ENCODE results near the gene IFI30. TPM values are rescaled to one million over a fixed set of nuclear protein-coding genes. Genes with fewer than 3 reads are reported as not detected.

Gene IFI30
- total and polyA plus RNA-seq, 2 experiments from 2014 or later, result 27.4 to 34.4 TPM

GRCh38 chr19:18155095-18156087 lies 18.2 kb upstream of the IFI30 start (continued):
- TF ChIP-seq CTCF (conservative IDR thresholded peaks at IDR 0.05; ENCODE audit: low read depth in 2 of 2) (no peak), ZNF331 (CRISPR knock-in tag; IDR thresholded peaks at IDR 0.05; ENCODE audit: low read depth) (no peak), EZH2 (IDR thresholded peaks at IDR 0.05; ENCODE audit: low read depth, unreplicated experiment) (no peak), REST (IDR thresholded peaks at IDR 0.05; ENCODE audit: unreplicated experiment) (no peak), ETS1 (IDR thresholded peaks at IDR 0.05) (no peak)

GRCh38 chr19:18156268-18156667 lies 17.3 kb upstream of the IFI30 start:
- H3K4me1 Mint-ChIP-seq, result peaks cover 21% of the 10 kb centered on the region
- ATAC-seq (no peak), DNase-seq (ENCODE audit: low spot score) (no peak)
- TF ChIP-seq JUNB (IDR thresholded peaks at IDR 0.05; ENCODE audit: unreplicated experiment), result no peak
- no peak for TF ChIP-seq NANOG (IDR thresholded peaks at IDR 0.05; ENCODE audit: borderline replicate concordance)
- TF ChIP-seq ZNF462 (CRISPR knock-in tag; IDR thresholded peaks at IDR 0.05), result no peak
- no peak for TF ChIP-seq ZNF114 (CRISPR knock-in tag; IDR thresholded peaks at IDR 0.05)
- TF ChIP-seq EZH2phosphoT487 (IDR thresholded peaks at IDR 0.05; ENCODE audit: unreplicated experiment), result no peak
- TF ChIP-seq EZH2 (IDR thresholded peaks at IDR 0.05; ENCODE audit: low read depth, unreplicated experiment), result no peak
- H3K4me3 Mint-ChIP-seq, result no peak overlapping the region; the same call in 2 of the 3 replicates
- Histone ChIP-seq H3K36me3 (ENCODE audit: insufficient read depth) (no peaks in the 10 kb centered on the region), H3F3A (replicated peaks; ENCODE audit: low read depth) (peaks cover 19% of the 10 kb centered on the region), H3K4me2 (no peak overlapping the region), H3K27me3 (ENCODE audit: insufficient read depth) (no peaks in the 10 kb centered on the region), H2AFZ (no peak overlapping the region), H3K9me2 (ENCODE audit: insufficient read depth) (no peaks in the 10 kb centered on the region), H3K4me1 (ENCODE audit: insufficient read depth) (peaks cover 16% of the 10 kb centered on the region; the same call in 1 of the 2 replicates), H4K20me1 (replicated peaks; ENCODE audit: insufficient read depth) (peaks cover 9% of the 10 kb centered on the region), H3K4me3 (no peak overlapping the region), H3K79me2 (replicated peaks; ENCODE audit: insufficient read depth) (peaks cover 7% of the 10 kb centered on the region), H3K27ac (ENCODE audit: low read depth) (no peak overlapping the region)
- no peaks in the 10 kb centered on the region for H3K9me3 Mint-ChIP-seq
- peaks cover 4% of the 10 kb centered on the region for H3K36me3 Mint-ChIP-seq (ENCODE audit: low read depth)
- H3K27ac Mint-ChIP-seq, result no peak overlapping the region
- peaks cover 7% of the 10 kb centered on the region for H3K27me3 Mint-ChIP-seq (ENCODE audit: insufficient read depth, low read depth, poor library complexity)

Measured in GM23338 (cell line).